Adrenal gland (tissue), 5 donors: ENCODE results near the gene ENDOU.

Experiments
- CTCF ChIP-seq, 6 experiments: fragments of 450-650 bp in 4 of 6; fragments of 200-600 bp in 2 of 6; sonication (generic) in 1 of 6; IDR thresholded peaks; 1 replicate in 5 of 6; 2 replicates in 1 of 6; pipeline versions ENCODE4 v1.5.1 to v1.8.0; 2016 to 2021; ENCODE audit warnings: antibody characterized with exemption in 6 of 6, mild to moderate bottlenecking in 2 of 6, moderate library complexity in 1 of 6
- POLR2A ChIP-seq, 2 donors: fragments of 450-650 bp; IDR thresholded peaks; one replicate each; pipeline ENCODE4 v1.6.1; 2017; ENCODE audit warnings: antibody characterized with exemption in 2 of 2, mild to moderate bottlenecking in 2 of 2, moderate library complexity in 1 of 2
- donor health status: DM: no; HTN: no; CAD: no.

DNA sequence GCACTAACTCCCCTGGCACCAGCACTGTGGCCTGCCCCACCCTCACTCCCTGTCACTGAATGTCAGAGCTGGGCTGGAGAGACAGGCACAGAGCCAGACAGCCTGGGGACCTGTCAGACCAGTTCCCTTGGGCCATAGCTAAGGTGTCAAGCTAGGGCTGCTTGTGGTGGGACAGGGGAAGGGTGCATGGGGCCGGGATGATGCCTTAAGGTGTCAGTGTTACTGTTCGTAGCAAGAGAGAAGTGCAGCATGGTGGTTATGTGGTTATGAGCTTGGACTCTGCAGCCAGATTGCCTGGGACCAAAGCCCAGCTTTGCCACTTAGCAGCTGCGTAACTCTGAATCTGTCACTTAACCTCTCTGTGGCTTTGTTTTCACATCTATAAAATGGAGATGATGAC, 29.6 kb upstream of the ENDOU start:
- no peak for TF ChIP-seq CTCF (IDR thresholded peaks at IDR 0.05)
- no peak for TF ChIP-seq POLR2A (IDR thresholded peaks at IDR 0.05)
